GM21619 (cell line): ENCODE measurements around the gene COL16A1.
"Not testable (repeated sequence)": the region's sequence is repeated elsewhere in the genome, so short reads cannot be mapped to it uniquely, and the experiment has no call there.

Experiments
- ATAC-seq: cut with Tn5 transposase; IDR thresholded peaks from one replicate; pipeline ENCODE4 v1.9.1; 2021; ENCODE audit not compliant: unreplicated experiment

The COL16A1 gene

DNA sequence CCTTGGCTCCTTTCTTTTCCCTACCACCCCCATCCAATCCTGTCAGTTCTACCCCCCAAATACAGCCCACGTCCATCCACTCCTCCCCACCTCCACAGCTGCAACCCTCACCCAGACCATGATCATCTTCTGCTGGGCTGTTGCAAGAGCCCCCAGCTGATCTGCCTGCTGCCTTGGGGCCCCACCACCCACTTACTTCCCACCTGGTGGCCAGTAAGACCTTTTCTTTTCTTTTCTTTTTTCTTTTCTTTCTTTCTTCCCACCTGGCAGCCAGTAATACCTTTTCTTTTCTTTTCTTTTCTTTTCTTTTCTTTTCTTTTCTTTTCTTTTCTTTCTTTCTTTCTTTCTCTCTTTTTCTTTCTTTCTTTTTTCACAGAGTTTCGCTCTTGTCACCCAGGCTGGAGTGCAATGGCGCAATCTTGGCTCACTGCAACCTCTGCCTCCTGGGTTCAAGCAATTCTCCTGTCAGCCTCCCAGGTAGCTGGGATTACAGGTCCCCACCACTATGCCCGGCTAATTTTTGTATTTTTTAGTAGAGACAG is 3.3 kb upstream of the COL16A1 start:
- ATAC-seq, result not testable (repeated sequence)

- ATAC-seq, result no peak
Measured at GRCh38 chr1:31706384-31707058, 2.7 kb upstream of the COL16A1 start.

DNA sequence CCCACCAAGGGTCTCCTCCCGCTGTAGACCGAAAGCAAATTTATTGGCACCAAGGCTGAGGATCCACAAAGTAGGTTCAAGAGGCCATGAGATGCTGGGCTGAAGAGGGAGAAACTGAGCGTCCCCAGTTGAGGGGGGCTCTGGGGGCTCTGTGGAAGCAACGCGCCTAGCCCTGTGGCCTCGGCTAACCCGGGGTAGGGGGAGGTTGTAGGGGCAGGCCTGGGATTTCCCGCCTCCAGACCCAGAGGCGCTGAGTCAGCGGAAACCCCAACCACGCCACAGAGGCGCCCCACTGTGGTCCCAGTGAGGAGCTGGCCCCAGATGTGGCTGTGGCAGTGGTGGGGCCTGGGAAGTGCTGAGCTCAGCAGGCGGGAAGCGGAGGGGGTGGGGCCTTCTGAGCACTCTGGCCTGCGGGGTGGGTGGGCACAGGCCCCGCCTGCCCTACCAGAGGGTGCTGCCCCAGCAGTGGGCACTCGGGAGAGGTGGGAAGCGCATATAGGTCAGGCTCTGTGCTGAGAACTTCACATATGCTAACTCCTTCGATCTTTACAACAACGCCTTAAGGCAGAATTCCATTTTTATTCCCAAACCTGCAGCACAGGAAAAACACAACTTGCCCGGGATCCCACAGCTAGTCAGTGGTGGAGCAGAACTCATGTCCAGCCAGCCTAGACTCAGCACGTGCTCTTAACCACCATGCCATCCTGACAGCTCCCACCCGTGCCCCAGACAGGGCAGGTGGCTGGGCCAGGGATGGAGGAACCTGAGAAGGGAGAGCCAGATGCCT is 1.5 kb upstream of the COL16A1 start:
- ATAC-seq, result no peak

GRCh38 chr1:31704271-31705079 is 658 bp upstream of the COL16A1 start:
- no peak for ATAC-seq

DNA sequence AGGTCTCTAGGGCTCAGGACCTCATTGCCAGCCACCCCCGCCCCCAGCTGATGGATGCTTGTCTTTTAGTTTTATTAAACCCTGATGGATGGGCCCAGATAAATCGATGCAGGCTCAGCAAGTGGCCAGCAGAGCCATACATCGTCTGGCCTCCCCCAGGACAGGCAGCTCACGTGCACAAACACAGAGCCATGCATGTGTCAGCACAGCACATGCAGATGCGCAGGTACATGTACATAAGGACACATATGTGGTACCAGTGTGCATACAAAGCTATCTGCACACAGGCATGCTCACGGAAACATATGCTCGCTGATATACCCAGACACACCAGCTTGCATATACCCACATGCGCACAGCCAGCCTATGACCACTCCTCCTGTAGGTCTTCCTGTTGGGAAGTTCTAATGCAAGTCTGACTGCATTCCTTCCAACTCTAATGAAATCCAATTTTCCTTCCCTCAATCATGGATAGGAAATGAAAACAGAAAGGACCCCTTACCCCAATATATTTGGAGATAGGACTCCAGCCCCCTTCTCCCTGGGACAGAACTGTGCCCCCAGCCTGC is 897 bp downstream of the COL16A1 start:
- ATAC-seq, result no peak

DNA sequence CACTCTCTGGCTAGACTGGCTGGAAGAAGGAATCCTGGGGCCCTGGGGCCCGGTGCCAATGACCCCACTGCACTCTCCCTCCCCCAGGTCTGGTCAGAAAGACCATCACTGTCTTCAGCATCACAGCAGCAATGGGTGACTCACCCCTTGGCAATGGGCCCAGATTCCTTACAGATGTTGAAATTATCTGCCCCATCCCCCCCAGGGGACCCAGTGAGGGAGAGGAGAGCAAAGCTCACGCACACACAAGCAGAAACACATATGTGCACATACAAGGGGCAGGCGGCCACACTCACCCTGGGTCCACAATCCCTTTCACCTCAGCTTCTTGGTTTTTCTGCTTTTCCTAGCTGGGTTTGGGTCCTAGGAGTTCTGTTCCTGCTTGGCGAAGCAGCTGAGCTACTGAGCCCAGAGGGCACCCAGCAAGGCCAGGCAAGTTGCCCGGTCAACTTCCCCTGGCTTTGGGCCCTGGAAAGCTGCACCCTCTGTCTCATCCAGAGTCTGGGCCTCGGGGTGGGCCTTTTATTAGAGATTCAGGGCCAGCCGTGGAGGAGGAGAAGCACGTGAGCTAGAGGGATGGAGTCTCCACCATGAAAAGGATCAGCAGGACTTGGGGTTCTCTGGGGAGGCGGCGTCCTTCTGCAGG is 2.6 kb downstream of the COL16A1 start:
- no peak for ATAC-seq

DNA sequence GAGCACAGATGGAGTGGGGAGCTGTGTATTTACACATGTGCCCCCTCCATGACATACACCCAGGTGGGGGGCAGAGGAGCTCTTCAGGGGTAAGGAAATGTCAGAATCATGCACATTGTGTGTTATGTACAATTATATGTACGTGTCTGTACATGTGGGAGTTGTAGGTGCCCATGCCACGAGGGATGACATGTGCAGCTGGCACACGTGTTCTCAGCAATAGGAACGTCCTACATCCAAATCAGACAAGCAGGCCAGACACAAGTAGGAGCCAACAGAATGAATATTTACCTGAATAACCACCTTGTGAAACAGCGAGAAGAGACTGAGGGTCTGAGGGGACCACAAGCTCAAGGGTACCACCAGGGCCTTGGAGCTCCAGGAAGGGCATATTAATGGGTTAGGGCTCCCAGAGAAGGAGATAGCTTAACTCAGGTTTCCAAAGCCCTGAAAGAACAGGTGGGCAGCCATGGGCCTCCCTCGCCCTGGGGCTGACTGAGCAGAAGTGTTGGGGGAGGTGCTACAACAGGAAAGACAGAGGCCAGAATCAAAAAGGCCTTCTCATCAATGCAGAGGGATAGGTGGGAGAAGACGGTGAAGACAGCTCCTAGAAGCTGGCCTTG is 3.2 kb downstream of the COL16A1 start:
- ATAC-seq, result no peak

DNA sequence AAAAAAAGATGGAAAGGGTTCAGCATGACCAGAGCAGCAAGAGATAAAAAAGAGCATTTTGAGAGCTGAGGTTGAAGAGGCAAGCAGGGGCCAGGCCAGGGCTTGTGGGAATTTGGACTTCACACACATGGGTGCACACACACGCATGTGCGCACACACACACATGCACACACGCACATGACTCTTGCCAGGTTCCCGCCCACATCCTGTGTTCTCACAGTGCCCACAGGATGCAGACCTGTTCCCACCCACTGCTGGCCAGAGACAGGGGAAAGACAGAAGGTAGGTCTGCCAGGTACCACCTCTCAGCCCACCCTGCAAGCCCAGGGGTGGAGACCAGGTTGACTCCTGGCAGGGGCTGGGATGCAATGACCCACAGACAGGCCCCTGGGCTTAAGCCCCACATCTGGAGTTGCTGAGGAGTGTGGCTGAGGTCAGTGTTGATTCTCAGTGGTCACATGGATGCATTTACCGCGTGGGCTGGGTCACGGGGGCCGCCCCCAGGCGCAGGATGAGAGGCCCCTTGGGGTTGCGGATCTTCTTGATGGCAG is 4.4 kb downstream of the COL16A1 start:
- ATAC-seq, result no peak

DNA sequence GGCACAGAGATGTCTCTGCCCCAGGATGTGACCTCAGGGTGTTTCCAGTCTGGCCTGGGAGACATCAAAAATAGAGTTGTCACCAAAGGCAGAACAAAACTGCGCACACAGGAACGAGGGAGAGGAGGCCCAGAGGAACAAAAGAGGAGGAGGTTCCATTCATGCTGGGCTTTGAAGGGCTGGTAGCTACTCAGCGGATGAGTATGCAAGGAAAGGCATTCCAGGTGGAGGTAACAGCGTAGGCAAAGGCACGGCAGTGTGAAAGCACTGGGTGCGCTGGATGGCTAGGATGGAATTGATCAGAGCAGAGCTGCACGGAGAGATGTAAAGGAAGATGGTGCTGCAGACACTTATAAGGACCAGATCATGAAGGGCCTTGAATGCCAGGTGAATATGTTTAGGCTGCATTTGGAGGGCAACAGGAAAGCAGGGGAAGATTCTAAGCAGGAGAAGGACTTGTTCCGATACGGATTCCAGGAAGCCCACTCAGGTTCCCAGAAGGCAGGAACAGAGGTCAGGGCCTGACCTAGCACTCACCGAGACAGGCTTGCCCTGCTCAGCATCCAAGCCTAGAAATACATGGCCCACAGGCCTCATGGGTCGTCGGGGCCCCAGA is 6.3 kb downstream of the COL16A1 start:
- ATAC-seq, result no peak

DNA sequence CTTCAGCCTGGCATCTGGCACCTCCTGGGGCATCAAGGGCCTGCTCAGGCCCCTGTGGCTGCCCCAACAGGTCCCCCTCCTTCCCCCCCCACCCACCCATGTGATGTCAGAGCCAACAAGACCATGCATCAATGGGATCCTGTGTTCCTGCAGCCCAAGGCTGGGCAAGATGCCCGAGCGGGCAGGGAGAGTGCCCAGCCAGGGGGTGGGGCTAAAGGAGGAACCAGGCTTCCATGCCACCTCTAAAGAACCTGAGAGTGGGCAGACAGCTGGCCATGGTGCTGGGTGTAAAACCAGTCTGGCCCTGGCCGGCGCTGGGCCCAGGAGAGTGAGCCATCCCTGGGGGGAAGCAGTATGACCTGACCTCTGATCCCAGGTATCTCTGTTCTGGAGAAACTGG is 7.6 kb downstream of the COL16A1 start:
- ATAC-seq, result no peak

- ATAC-seq, result no peak
Measured at GRCh38 chr1:31695327-31695726, 8.5 kb downstream of the COL16A1 start.

GRCh38 chr1:31694964-31695313 is 8.9 kb downstream of the COL16A1 start:
- ATAC-seq, result no peak

GRCh38 chr1:31694069-31694963 is 9.5 kb downstream of the COL16A1 start:
- ATAC-seq, result no peak

DNA sequence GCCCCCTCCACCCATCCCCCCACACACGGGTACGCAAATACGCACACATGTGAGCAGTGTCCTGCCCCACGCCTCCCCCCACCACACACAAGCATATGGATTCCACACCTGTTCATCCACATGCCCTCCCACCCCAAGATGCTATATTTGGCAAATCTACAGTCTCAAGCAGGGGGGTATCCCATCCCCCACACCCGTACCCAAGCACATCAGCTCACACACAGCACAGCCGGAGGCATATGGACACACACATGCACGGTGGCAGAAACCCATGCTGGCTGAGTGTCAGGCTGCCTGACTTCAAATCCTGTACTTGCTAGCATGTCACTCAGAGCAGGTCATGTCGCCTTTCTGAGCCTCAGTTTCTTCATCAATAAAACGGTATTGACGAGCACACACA is 10.6 kb downstream of the COL16A1 start:
- ATAC-seq, result no peak

DNA sequence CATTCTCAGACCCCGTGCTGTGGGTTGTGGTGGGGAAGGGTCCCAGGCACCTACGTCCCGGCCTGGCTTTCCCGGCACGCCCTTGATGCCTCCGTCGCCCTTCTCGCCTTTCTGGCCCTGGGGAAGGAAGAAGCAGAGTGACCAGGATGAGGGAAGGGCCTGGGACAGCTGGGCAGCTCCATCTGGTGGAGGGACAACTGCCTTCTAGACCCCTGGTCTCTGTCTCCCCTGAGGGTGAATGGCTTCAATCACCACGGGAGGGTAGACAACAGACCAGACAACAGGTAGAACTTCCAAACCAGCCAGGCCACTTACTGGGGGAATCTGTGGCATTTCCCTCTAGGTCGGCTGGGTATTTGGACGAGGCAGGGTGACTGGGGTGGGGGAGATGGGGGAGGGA is 11.9 kb downstream of the COL16A1 start:
- ATAC-seq, result no peak

DNA sequence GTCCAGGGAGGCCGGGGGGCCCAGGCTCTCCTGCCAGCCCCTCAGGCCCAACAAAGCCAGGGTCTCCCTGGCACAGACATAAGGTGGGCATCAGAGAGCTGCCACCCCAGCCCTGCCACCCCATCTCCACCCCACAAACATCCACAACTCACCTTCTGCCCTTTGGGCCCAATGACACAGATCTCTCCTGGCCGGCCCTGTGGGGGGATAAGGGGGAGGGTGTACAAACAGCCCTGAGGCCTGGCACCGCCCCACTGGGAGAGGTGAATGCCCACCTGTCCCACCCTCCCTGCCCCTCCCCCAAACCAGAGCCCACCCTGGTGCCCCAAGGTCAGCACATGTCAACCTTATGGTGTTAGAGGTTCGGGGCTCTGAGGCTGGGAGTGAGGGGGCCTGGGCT is 12.4 kb downstream of the COL16A1 start:
- ATAC-seq, result no peak

DNA sequence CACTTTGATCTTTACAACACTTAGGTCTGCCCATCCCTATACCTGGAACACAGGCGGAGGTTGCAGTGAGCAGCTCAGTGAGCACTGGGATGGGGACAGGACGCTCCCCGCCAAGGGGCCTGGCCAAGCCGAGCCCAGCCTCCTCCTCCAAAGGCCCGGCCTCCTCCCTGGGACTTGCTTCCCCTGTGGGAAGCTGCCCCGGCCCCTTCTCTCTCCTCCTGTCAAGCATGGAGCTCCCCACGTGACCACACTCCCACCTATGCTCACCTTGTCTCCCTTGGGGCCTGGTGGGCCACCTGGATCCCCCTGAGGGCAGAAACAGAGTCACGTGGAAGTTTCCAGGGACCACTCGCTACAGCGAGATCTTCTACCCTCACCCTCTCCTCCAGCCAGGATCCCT is 12.9 kb downstream of the COL16A1 start:
- ATAC-seq, result no peak

GRCh38 chr1:31689854-31690253 is 14.0 kb downstream of the COL16A1 start:
- no peak for ATAC-seq

DNA sequence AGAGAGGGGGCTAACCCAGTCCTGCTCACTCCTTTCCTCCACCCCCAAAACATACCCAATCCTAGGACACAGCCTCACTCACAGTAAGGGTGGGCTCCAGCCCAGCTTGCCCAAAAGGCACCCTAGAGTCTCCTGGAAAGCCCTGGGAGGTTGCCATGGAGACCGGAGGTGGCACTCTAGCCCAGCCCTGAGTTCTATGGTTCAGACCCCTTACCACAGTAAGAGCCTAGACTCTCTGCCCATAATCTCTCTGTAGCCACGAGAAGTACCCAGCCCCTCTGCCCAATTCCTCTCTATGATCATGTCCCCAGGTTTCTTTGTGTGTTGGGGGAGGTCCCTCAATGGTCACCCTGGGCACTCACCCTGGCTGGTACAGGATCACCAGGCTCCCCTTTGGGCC is 14.4 kb downstream of the COL16A1 start:
- ATAC-seq, result no peak
